ENCODE measurements around the gene FGD5.

FGD5 gene

GRCh38 chr3:14788644-14789043 is 30.1 kb upstream of the FGD5 start:
- DNase-seq = peak; percentile 47

DNA sequence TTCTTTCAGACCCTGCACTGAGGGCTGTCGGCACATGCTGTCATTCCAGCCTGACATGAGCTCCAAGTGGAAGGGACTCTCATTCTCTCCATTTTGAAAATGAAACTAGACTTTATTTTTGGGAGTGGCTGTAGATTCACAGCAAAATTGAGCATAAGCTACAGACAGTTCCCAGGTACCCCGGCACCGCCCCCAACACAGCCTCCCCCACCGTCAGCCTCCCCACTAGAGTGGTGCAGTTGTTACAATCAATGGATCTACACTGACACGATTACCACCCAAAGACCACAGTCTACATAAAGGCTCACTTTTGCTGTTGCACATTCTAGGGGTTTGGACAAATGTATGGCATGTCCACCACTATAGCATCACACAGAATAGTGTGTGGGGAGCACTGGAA is 29.5 kb upstream of the FGD5 start:
- DNase-seq = peak; percentile 25

DNA sequence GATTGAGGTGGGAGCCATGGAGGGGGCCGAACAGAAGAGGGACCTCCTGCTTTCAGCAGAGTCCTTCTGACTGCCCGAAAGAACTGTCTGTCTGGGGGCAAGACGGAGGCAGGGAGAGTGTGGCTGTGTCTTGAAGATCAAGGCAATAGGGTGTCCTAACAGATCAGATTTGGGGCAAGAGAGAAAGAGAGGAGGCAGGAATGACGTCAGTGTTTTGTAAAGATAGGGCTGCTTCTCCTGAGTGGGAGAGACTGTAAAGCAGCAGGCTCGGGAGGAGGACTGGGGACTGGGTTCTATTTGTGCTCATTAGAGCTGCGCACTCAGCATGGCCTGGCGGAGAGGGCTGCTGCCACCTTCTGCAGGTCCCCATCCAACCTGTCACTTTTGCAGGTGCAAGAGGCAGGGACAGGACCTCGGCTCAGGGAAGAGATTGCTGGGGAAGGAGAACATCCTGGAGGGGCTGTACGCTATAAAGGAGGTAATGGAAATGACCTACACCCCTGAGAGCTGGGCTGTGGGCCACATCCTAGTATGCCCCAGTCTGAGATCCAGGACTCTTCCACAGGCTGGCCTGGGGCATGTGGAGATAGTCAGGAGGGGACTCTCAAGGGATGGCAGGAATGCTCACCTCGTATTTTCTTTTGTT is 29.0 kb upstream of the FGD5 start:
- peak; percentile 36 for DNase-seq

GRCh38 chr3:14791343-14791945 is 27.3 kb upstream of the FGD5 start:
- DNase-seq = peak; percentile 87

DNA sequence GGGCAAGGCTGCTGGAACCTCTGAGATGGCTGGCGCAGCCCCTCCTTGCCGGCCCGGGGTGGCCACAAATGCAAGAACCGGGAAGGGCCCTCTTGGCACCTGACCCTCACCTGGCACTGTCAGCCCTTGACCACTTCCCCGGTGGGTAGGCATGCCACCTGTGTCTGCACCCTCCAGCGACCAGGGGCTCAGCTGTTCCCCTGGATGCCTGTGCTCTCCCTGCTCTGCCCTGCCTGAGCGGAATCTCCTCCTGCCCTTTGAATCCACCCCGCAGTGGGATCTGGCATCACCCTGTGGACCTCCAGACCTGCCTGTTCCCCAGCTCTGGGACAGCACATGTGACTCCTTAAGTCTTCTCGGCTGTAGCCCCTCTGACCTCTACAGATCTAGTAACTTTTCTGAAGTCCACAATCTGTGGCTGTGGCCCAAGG is 26.1 kb upstream of the FGD5 start:
- DNase-seq = peak; percentile 51

DNA sequence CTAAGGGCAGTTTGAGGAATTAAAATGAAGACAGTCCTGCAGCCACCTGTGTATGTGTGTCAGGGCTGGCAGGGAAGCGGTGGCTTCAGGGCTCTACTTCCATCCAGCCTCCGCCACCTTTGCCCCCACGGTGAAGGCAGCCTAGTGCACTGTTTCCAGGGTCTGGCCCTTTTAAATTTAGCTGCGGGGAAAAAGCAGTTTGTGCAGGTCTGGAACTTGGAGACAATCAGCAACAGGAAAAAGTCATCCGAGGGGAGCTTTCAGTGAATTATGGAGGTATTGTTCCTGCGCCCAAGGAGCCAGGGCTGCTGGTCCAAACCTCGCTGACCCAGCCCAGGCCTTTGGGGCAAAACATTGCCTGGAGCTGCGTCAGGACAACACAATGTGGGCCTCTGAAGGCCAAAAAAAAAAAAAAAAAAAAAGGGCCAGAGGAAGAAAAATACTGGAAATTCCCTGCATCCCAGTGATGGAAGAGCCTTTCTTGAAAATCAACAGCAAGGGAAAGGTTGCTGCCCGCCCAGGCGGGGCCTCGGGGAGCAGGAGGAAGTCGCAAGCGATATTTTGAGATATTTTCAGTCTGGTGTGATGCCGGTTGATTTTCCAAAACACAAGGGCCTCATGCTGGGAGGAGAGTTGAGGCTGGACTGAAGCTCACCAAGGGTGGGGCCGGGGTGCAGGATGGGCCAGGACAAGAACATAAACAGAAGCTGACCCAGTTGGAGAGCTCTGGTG is 25.5 kb upstream of the FGD5 start:
- peak; percentile 49 for DNase-seq

DNA sequence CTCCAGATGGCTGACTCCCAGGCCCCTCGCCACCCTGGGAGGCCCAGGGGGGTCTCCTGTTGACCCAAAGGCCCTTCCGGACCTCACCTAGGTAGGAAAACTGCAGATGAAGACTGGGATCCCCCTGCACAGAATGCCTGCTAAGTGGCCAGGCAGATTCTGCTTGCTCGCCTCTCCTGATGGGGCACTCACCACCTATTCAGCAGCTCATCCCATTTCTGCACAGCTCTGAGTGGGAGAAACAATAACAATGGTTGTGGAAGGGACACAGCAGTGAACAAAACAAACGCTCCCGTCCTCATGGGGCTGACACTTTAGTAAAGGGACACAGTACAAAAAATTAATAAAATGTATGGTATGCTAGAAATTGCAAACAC is 24.9 kb upstream of the FGD5 start:
- DNase-seq = peak; percentile 16

- peak; percentile 39 for DNase-seq
Measured at GRCh38 chr3:14794435-14794834, 24.3 kb upstream of the FGD5 start.

DNA sequence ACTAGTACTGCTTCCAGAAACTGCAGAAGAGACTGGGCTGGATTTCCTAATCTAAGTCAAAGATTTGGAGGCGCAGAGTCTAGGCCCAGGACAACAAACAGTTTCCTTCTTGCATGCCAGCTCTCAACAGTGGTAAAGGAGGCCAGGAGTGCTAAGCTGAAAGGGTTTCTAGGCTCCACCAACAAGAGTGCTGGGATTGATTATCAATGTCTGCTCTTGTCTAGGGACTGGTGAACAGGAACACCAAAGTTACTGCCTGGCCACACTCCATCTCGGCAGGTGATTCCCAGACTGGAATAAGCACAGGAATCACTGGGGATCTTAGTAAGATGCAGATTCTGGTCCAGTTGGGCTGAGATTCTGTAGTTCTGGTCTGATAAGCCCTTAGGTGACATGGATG is 22.8 kb upstream of the FGD5 start:
- DNase-seq = peak; percentile 19

GRCh38 chr3:14796403-14797077 is 22.2 kb upstream of the FGD5 start:
- peak; percentile 43 for DNase-seq

GRCh38 chr3:14797731-14798130 is 21.0 kb upstream of the FGD5 start:
- peak; percentile 38 for DNase-seq

DNA sequence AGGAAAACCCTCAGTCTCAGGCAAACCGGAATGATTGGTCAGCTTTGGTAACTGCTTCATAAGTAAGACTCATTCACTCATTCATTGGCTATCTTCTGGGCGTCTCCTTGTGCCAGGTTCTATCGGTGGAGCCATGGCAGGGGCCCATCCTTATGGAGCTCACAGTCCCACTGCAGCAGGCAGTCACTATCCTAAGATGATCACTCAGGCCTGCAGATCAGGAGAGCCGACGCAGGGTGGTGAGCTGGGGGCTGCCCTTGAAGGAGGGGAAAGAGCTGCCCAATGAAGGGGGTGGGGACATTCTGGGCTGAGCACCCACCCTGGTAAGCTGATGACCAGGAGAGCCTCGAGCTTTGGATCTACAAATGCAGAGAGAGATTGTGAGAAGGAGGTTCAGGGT is 20.5 kb upstream of the FGD5 start:
- peak; percentile 17 for DNase-seq

DNA sequence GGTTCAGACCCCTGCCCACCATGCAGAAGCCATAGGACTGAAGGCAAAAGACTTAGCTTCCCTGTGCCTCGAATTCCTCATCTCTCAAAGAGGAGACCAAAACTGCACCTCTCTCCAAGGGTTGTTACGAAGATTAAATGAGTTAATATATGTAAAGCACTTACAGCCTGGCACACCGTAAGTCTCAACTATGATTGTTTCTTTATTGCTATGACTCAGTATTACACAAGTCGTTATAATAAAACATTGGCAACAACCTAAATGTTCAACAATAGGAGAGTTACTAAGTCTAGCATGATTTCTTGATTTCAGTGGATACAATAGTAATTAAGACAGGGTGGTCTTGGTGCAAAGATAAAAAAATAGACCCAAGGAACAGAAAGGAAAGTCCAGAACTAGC is 19.6 kb upstream of the FGD5 start:
- DNase-seq = no peak

GRCh38 chr3:14801031-14801430 is 17.7 kb upstream of the FGD5 start:
- peak; percentile 43 for DNase-seq

DNA sequence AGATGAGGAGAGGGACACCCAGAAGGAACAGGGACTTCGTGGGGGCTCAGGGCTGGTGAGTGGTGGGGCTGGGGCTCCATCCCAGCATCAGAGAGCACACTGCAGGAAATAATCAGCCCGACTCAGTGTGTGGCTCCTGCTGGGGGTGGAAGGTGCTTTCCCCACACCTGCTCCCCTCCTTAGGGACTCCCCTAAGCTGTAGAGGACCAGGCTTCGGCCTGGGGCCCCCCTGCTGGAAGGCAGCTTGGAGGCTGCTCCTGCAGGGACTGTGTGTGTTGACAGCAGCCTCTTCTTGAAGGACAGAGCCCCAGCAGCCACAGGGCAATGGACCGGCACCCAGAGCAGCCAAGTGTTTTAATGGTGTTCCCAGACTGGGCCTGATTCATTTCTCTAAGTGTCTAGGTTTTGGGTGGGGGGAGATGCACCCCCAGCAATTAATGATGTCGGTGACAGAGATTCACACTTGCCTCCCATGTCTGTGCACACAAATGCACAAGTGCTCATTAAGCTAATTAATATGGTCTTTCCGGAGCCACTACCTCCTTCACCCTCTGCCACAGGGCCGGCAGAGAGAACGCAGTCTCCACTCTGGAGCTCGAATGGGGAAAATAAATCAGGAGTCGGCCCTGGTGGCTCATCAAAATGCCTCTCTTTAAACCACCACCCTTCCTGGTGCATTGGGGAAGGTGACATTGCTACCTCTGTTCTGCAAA is 16.9 kb upstream of the FGD5 start:
- DNase-seq = peak; percentile 49

- peak; percentile 37 for DNase-seq
Measured at GRCh38 chr3:14802381-14802731, 16.4 kb upstream of the FGD5 start.

DNA sequence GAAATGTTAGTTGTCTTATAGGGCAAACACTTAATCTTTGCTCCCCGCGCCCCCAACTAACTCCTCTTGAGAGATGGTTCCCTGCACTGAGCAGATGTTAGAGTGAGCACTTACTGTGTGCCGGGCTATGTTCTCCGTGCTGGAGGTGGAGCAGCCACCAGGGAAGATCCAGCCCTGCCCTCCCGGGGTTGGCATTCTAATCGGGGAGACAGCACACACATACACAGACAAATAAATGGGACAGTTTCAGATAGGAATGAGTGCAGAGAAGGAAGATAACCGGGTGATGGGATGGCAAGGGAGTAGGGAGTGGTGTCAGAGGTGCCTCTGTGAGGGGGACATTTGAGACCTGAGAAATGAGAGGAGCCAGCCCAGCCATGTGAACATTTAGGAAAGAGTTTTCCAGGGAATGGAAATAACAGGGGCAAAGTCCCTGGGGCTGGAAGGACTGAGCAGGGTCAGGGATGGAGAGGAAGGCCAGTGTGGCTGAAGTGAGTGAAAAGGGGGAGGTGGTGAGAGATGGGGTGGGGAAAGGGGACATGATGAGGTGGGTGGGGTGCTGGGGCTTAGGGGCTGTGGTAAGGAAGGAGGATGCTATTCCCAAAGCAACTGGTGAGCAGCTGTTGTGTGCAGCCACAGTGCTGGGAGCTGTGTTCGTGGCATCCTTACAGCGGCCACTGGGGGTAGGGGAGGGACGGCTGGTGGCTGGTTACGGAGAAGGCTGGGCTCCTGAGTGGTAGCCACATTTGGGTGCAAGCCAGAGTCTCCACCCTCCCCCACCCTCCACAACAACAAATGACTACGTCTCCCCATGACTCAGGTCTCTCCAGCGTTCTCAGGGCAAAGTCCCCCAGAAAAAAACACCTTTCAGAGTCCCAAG is 15.4 kb upstream of the FGD5 start:
- peak; percentile 50 for DNase-seq

GRCh38 chr3:14803981-14804834 is 14.6 kb upstream of the FGD5 start:
- peak; percentile 46 for DNase-seq

GRCh38 chr3:14804835-14805780 is 13.7 kb upstream of the FGD5 start:
- peak; percentile 88 for DNase-seq
